ENCODE results near the gene INPP5D. TPM values are rescaled to one million over a fixed set of nuclear protein-coding genes. Genes with fewer than 3 reads are reported as not detected.

The INPP5D gene
- total RNA-seq, 1 donor, result under 0.01 TPM

GRCh38 chr2:233129351-233129978 is 69.3 kb downstream of the INPP5D start:
- TF ChIP-seq, protein P1, sequence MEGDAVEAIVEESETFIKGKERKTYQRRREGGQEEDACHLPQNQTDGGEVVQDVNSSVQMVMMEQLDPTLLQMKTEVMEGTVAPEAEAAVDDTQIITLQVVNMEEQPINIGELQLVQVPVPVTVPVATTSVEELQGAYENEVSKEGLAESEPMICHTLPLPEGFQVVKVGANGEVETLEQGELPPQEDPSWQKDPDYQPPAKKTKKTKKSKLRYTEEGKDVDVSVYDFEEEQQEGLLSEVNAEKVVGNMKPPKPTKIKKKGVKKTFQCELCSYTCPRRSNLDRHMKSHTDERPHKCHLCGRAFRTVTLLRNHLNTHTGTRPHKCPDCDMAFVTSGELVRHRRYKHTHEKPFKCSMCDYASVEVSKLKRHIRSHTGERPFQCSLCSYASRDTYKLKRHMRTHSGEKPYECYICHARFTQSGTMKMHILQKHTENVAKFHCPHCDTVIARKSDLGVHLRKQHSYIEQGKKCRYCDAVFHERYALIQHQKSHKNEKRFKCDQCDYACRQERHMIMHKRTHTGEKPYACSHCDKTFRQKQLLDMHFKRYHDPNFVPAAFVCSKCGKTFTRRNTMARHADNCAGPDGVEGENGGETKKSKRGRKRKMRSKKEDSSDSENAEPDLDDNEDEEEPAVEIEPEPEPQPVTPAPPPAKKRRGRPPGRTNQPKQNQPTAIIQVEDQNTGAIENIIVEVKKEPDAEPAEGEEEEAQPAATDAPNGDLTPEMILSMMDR (IDR thresholded peaks at IDR 0.05; ENCODE audit: insufficient read depth, low read depth, low read length), result peak; percentile 37
- DNase-seq (ENCODE audit: low read depth), result no peak
- H3K4me3 ChIP-seq (ENCODE audit: low read depth, low read length), result no peak overlapping the region

DNA sequence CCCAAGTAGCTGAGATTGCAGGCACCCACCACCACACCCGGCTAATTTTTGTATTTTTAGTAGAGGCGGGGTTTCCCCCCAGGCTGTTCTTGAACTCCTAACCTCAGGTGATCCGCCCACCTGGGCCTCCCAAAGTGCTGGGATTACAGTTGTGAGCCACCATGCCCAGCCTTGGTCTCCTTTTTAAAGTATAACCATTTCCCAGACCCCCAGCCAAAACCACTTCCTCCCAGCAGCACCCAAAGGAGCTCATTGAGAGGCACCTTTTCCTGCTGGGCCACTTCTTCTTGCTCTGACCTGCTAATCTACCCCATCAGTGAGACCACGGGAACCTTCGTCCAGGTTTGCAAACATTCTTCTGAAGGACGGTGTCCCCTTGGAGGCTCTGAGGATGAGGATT is 69.9 kb downstream of the INPP5D start:
- TF ChIP-seq, protein P1 (IDR thresholded peaks at IDR 0.05; ENCODE audit: insufficient read depth, low read depth, low read length), result no peak
- no peak overlapping the region for H3K4me3 ChIP-seq (ENCODE audit: low read depth, low read length)

GRCh38 chr2:233130481-233131020 is 70.4 kb downstream of the INPP5D start:
- no peak for DNase-seq (ENCODE audit: low read depth)
- TF ChIP-seq, protein P1 (IDR thresholded peaks at IDR 0.05; ENCODE audit: insufficient read depth, low read depth, low read length), result no peak
- no peak overlapping the region for H3K4me3 ChIP-seq (ENCODE audit: low read depth, low read length)

More for the DNA sequence above, 69.9 kb downstream of the INPP5D start:
- no peak for DNase-seq (ENCODE audit: low read depth)

DNA sequence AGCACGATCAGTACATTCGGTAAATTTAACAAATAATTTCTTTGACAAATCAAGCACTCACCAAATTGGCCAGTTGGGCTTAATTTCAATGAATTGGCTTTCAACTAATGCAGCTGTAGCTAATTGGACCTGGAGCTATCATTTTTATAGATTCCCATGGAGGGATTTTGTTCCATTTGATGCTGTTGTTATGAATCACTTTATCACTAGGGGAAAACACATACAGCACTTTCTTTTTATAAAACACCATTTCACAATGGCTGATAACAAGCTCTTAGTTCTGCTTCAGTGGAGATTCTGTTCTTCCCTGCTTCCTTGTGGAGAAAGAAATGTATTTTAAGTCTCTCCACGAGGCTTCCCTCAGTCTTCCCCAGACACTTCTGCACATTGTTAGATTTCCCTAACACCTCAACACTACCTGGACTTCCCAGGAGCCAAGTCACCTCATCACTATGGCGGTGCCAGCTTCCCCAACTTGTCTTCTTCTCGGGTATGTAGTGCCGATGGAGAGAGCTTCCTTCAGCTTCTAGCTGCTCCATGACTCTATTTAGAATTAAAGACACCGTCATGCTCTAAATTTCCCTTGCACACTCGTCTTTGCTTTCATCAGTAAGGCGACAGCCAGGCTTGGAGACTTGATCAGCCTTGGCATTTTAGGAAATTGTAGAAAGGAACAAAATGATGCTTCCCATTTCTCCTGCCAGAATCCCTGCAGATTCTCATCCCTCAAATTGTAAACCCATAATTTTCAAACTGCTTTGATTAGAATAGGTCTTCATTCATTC is 72.0 kb downstream of the INPP5D start:
- DNase-seq (ENCODE audit: low read depth), result no peak
- TF ChIP-seq, protein P1 (IDR thresholded peaks at IDR 0.05; ENCODE audit: insufficient read depth, low read depth, low read length), result no peak
- no peak overlapping the region for H3K4me3 ChIP-seq (ENCODE audit: low read depth, low read length)

DNA sequence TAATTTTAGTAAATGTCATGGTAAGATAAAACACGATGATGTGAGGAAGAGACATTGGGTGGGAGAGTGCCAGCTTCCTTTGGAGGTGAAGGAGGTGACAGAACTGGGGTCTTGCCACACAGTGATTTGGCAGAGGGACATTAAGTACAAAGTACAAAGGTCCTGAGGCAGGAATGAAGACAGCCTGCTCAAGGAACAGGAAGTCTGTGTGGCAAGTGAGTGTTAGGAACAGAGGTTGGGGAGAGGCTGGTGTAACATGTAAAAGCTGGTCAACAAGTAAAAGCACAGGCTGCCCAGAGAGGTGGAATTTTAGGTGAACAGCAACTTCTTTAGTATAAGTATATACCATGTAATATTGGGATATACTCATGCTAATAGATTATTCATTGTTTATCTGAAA is 73.1 kb downstream of the INPP5D start:
- TF ChIP-seq, protein P1 (IDR thresholded peaks at IDR 0.05; ENCODE audit: insufficient read depth, low read depth, low read length), result no peak
- DNase-seq (ENCODE audit: low read depth), result no peak
- H3K4me3 ChIP-seq (ENCODE audit: low read depth, low read length), result no peak overlapping the region

- no peak for DNase-seq (ENCODE audit: low read depth)
- H3K4me3 ChIP-seq (ENCODE audit: low read depth, low read length), result no peak overlapping the region
- TF ChIP-seq, protein P1 (IDR thresholded peaks at IDR 0.05; ENCODE audit: insufficient read depth, low read depth, low read length), result no peak
Measured at GRCh38 chr2:233135421-233135820, 75.3 kb downstream of the INPP5D start.
